B cell (primary cell): ENCODE results near the gene PRKN. TPM values are rescaled to one million over a fixed set of nuclear protein-coding genes. Genes with fewer than 3 reads are reported as not detected.

ENCODE experiments used
- ATAC-seq: fragments of 200-7000 bp; cut with Tn5 transposase; one replicate; pipeline ENCODE4 v1.10.0; 2021; ENCODE audit warnings: low read depth, mild to moderate bottlenecking, moderate number of reproducible peaks, moderate library complexity
- CTCF ChIA-PET: fragments of 350-600 bp; sonication (Branson Sonifier 250); formaldehyde crosslinking; loops from one replicate; lab custom pipeline; 2021; ENCODE audit warnings: antibody characterized with exemption, inconsistent platforms; lab: Charles Lee
- POLR2A ChIA-PET: fragments of 350-600 bp; sonication (Branson Sonifier 250); formaldehyde crosslinking; loops from one replicate; lab custom pipeline; 2021; ENCODE audit warnings: antibody characterized with exemption; lab: Charles Lee
- DNase-seq: peaks from one replicate; pipeline ENCODE4 v3.0.0; 2013
- H2AFZ ChIP-seq: 2 replicates; pipeline ENCODE4 v1.6.1; 2012; ENCODE audit warnings: mild to moderate bottlenecking, low read depth, low read length; ENCODE audit not compliant: insufficient read depth, poor library complexity, severe bottlenecking
- H3K27ac ChIP-seq, 2 donors: 1 replicate in 1 of 2; 2 replicates in 1 of 2; pipeline ENCODE4 v1.5.1; 2012 to 2013; ENCODE audit warnings: low read length in 2 of 2, mild to moderate bottlenecking in 2 of 2, moderate library complexity in 1 of 2
- H3K27me3 ChIP-seq, 4 experiments: fragments of 200-600 bp in 1 of 4; sonication (generic) in 1 of 4; replicated peaks in 1 of 4; 1 replicate in 2 of 4; 2 replicates in 2 of 4; pipeline versions ENCODE4 v1.6.1 to v1.7.0; 2013 to 2016; ENCODE audit warnings: low read length in 3 of 4, mild to moderate bottlenecking in 2 of 4, mixed read lengths in 1 of 4, moderate library complexity in 1 of 4; ENCODE audit not compliant: insufficient read depth in 4 of 4, control insufficient read depth in 3 of 4; ENCODE audit errors: control extremely low read depth in 1 of 4
- H3K36me3 ChIP-seq, 2 experiments: replicated peaks in 1 of 2; 1 replicate in 1 of 2; 2 replicates in 1 of 2; pipeline versions ENCODE4 v1.6.1 to v1.7.1; 2013; ENCODE audit warnings: low read length in 1 of 2; ENCODE audit not compliant: insufficient read depth in 2 of 2, control insufficient read depth in 1 of 2; ENCODE audit errors: control extremely low read depth in 1 of 2, extremely low read depth in 1 of 2
- H3K4me1 ChIP-seq, 2 donors: fragments of 200-600 bp in 1 of 2; sonication (generic) in 1 of 2; 1 replicate in 1 of 2; 2 replicates in 1 of 2; pipeline versions ENCODE4 v1.5.1 to v1.6.1; 2013 to 2017; ENCODE audit warnings: low read length in 2 of 2; ENCODE audit not compliant: control insufficient read depth in 2 of 2, insufficient read depth in 2 of 2
- H3K4me2 ChIP-seq: replicated peaks from 2 replicates; pipeline ENCODE3; 2012; ENCODE audit warnings: mild to moderate bottlenecking, low read depth, low read length; ENCODE audit not compliant: poor library complexity, severe bottlenecking
- H3K4me3 ChIP-seq, 5 experiments: fragments of 200-600 bp in 1 of 5; sonication (generic) in 1 of 5; 1 replicate in 3 of 5; 2 replicates in 2 of 5; pipeline versions ENCODE4 v1.5.1 to v1.7.0; 2011 to 2016; ENCODE audit warnings: low read length in 4 of 5, mild to moderate bottlenecking in 4 of 5, low read depth in 2 of 5, control low read depth in 1 of 5, moderate library complexity in 1 of 5; ENCODE audit not compliant: insufficient read depth in 1 of 5; ENCODE audit errors: control extremely low read depth in 1 of 5, extremely low read depth in 1 of 5
- H3K79me2 ChIP-seq: fragments of 200-600 bp; sonication (generic); one replicate; pipeline ENCODE4 v1.6.0; 2016; ENCODE audit warnings: low read length; ENCODE audit not compliant: control insufficient read depth, insufficient read depth
- H3K9ac ChIP-seq: fragments of 200-600 bp; sonication (generic); 2 replicates; pipeline ENCODE4 v1.6.1; 2017; ENCODE audit warnings: mild to moderate bottlenecking, low read length, moderate library complexity
- H3K9me3 ChIP-seq, 3 donors: one replicate each; pipeline versions ENCODE4 v1.6.1 to v1.7.1; 2013; ENCODE audit warnings: low read length in 2 of 3; ENCODE audit not compliant: control insufficient read depth in 2 of 3, insufficient read depth in 1 of 3; ENCODE audit errors: control extremely low read depth in 1 of 3
- H4K20me1 ChIP-seq: 2 replicates; pipeline ENCODE4 v1.6.0; 2012; ENCODE audit warnings: mild to moderate bottlenecking, low read length; ENCODE audit not compliant: insufficient read depth, control insufficient read depth, poor library complexity, severe bottlenecking
- H3K27ac Mint-ChIP-seq: one replicate; pipeline ENCODE4 v1.8.0; 2021; ENCODE audit warnings: mixed read lengths
- H3K27me3 Mint-ChIP-seq: one replicate; pipeline ENCODE4 v1.8.0; 2021; ENCODE audit warnings: mixed read lengths
- H3K4me1 Mint-ChIP-seq: one replicate; pipeline ENCODE4 v1.8.0; 2021; ENCODE audit warnings: mixed read lengths
- H3K4me3 Mint-ChIP-seq: one replicate; pipeline ENCODE4 v1.8.0; 2021; ENCODE audit warnings: mixed read lengths
- H3K9me3 Mint-ChIP-seq: one replicate; pipeline ENCODE4 v1.8.0; 2022; ENCODE audit warnings: mixed read lengths; ENCODE audit not compliant: insufficient read depth
- CTCF ChIP-seq: fragments of 200-600 bp; IDR thresholded peaks from one replicate; pipeline ENCODE4 v1.8.0; 2022; ENCODE audit warnings: antibody characterized with exemption, mild to moderate bottlenecking
- EZH2 ChIP-seq: IDR thresholded peaks from 2 replicates; pipeline ENCODE4 v1.6.1; 2012; ENCODE audit warnings: borderline replicate concordance, low read depth, mild to moderate bottlenecking, moderate library complexity, low read length; ENCODE audit not compliant: insufficient read depth, poor library complexity, severe bottlenecking
- WGBS: methylation state at CpG from one replicate; pipeline ENCODE4 v1.1.5; 2013; ENCODE audit warnings: missing lambda C conversion rate; ENCODE audit not compliant: insufficient coverage; 5-methylcytosine and 5-hydroxymethylcytosine counted together
- intact Hi-C: fragments of 100-400 bp; cut with micrococcal nuclease; formaldehyde crosslinking; loops from one replicate; pipeline ENCODE4 v1.10.0; 2022
- polyA plus RNA-seq: library from polyadenylated mRNA; depleted of rRNA; stranded (reverse); fragments of >200 nt; gene quantifications from 2 replicates; pipeline ENCODE4 v1.2.3, GENCODE V29; 2012
- total RNA-seq, 2 donors: library from RNA; stranded (reverse); fragments of 120-200 nt in 1 of 2; gene quantifications; 1 replicate in 1 of 2; 2 replicates in 1 of 2; pipeline versions ENCODE4 v1.2.3 to v1.2.4, GENCODE V29; 2013 to 2022

Gene PRKN
- total and polyA plus RNA-seq, 2 donors (not counting 1 experiment from before 2014, with no cell fraction given) = 1.6 to 6.2 TPM

GRCh38 chr6:162750776-162751175, 23.2 kb upstream of the PRKN start:
- no peak overlapping the region for H3K27ac Mint-ChIP-seq
- CTCF ChIA-PET = no interaction called here
- H3K4me3 ChIP-seq = no peak overlapping the region
- H3K27me3 ChIP-seq = no peaks in the 10 kb centered on the region
- no peak for DNase-seq
- H3K79me2 ChIP-seq = no peaks in the 10 kb centered on the region
- no peak for ATAC-seq
- TF ChIP-seq CTCF = no peak
- TF ChIP-seq EZH2 = no peak
- no peaks in the 10 kb centered on the region for H3K4me1 ChIP-seq
- H3K9me3 ChIP-seq = no peaks in the 10 kb centered on the region
- POLR2A ChIA-PET = no interaction called here
- no peaks in the 10 kb centered on the region for H4K20me1 ChIP-seq
- H2AFZ ChIP-seq = no peak overlapping the region
- no peak overlapping the region for H3K27ac ChIP-seq
- intact Hi-C loops = no loop called here
- no CpG with 5 or more reads among the region's 3 CpGs for WGBS
- no peaks in the 10 kb centered on the region for H3K9me3 Mint-ChIP-seq
- no peaks in the 10 kb centered on the region for H3K36me3 ChIP-seq
- H3K9ac ChIP-seq = no peak overlapping the region
- H3K27me3 Mint-ChIP-seq = no peaks in the 10 kb centered on the region
- no peak overlapping the region for H3K4me2 ChIP-seq
- H3K4me1 Mint-ChIP-seq = no peaks in the 10 kb centered on the region
- H3K4me3 Mint-ChIP-seq = no peak overlapping the region

- H3K9ac ChIP-seq = no peak overlapping the region
- no CpG with 5 or more reads among the region's 1 CpG for WGBS
- H3K36me3 ChIP-seq = no peaks in the 10 kb centered on the region
- DNase-seq = no peak
- no peaks in the 10 kb centered on the region for H3K9me3 ChIP-seq
- ATAC-seq = no peak
- H3K27ac Mint-ChIP-seq = no peak overlapping the region
- no peaks in the 10 kb centered on the region for H3K4me1 ChIP-seq
- H4K20me1 ChIP-seq = no peaks in the 10 kb centered on the region
- H3K4me3 Mint-ChIP-seq = no peak overlapping the region
- H3K4me1 Mint-ChIP-seq = no peaks in the 10 kb centered on the region
- H3K27me3 ChIP-seq = no peaks in the 10 kb centered on the region
- no peak overlapping the region for H2AFZ ChIP-seq
- ChIA-PET POLR2A (no interaction called here), CTCF (no interaction called here)
- H3K27me3 Mint-ChIP-seq = peaks cover 7% of the 10 kb centered on the region
- no peaks in the 10 kb centered on the region for H3K9me3 Mint-ChIP-seq
- no peak for TF ChIP-seq EZH2
- TF ChIP-seq CTCF = no peak
- no peak overlapping the region for H3K27ac ChIP-seq
- H3K79me2 ChIP-seq = no peaks in the 10 kb centered on the region
- no peak overlapping the region for H3K4me3 ChIP-seq
- intact Hi-C loops = loop anchor here (5.0 kb wide), 1 partner anchor 1345 kb away; no protein-coding TSS in a partner anchor
- no peak overlapping the region for H3K4me2 ChIP-seq
Measured at GRCh38 chr6:162736961-162737360, 9.4 kb upstream of the PRKN start.
